SIG-M5 (cell line): ENCODE measurements around the gene TTC33.

Source experiments
- DNase-seq: peaks from one replicate; lab custom pipeline; 2025; lab: John Stamatoyannopoulos, UW

Gene TTC33

GRCh38 chr5:40485021-40485998 lies 270.5 kb downstream of the TTC33 start:
- DNase-seq: peak; percentile 10

GRCh38 chr5:40484495-40484894 lies 271.3 kb downstream of the TTC33 start:
- DNase-seq: no peak

DNA sequence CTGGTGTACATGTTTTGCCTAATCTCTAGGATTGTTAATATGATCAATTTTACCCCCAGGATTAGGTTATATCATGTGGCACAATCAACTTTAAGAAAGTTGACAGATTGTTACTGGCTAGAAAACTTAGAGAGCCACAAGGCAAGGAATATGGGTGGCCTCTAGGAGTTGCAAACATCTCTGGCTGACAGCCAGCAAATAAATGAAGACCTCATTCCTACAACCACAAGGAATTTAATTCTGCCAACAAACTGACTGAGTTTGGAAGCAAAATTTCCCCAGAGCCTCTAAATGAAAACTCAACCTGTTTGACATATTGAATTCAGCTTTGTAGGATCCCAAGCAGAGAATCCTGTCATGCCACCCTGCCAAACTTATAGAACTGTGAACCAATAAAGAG lies 272.4 kb downstream of the TTC33 start:
- no peak for DNase-seq

DNA sequence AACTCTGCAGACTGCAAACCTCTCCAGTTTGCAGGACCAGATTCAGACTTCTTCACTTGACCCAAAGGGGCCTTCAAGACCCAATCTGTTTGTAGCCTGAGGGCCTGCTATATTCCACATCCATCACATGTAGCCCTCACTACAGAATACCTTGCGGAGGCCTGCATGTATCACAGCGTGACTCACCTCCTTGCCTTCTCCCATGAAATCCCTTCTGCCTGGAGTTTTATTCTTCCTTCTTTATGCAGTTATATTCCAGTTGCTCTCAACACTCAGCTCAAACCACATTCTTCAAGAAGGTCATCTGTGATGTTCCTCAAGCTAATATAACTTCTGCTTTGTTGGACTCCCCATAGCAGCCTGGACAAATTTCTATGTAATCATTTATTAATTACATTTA lies 274.5 kb downstream of the TTC33 start:
- DNase-seq: no peak

- no peak for DNase-seq
Observed at GRCh38 chr5:40480392-40480791, 275.4 kb downstream of the TTC33 start.

DNA sequence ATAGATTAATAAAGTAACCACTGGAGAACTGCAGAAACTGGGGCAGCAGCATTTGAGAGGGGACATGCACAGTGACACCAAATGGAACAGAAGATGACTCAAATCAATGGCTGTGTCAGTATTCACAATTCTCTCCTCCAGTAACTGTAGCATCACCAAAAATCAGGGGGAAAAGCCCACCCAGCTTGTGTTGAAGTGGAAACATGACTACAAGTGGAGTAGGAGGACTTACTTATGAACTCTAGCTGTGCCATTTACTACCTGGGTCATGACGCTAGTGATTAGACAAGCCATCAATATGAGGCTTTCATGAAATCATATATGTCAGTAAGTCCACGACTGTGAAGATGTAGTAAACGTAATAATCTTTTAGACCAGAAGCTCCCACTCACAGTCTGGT lies 275.8 kb downstream of the TTC33 start:
- no peak for DNase-seq

DNA sequence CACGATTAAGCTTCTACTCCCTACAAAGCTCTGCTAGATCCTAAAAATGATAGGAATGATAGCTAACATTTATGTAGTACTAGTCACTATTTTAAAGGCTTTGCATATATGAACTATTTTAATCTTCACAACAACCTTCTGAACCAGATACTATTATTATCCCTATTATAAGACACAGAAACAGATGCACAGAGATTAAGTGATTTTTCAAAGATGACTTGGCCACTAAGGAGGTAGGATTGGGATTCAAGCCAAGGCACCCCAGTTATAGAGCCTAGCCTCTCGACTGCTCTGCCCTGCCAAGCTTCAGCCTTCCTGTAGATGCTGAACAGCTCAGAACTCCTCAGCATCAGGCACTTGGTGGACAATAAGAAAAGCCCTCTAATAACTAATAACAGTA lies 277.0 kb downstream of the TTC33 start:
- DNase-seq: no peak

DNA sequence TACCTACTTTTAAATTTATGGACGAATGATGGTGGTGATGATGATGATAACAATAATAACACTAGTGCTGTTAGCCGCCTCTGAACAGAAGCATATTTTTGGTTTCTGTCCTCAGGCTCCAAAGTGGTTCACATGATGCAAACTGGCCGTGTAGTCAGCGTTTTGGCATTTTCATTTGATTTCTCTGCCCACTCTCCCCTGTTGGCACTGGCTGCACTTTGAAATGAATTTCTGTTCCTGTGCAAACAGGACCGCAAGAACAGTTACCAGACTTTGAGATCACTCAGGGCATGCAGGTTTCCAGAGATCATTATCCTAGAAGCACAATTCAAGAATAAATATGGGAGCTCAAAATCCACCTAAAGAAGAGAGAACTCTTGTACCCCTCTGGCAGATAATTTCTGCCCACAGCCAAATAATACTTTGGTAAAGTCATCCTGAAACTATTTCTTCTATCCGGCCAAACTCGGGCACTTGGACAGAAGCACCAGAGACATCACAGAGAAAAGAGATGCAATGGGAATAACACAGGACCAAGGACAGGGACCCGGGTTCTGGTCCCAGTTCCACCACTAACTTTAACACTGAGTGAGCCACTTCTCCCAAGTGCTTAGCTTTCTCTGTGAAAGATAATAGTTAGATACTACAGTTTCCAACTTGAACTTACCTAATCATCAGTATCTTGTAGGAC lies 277.8 kb downstream of the TTC33 start:
- no peak for DNase-seq

DNA sequence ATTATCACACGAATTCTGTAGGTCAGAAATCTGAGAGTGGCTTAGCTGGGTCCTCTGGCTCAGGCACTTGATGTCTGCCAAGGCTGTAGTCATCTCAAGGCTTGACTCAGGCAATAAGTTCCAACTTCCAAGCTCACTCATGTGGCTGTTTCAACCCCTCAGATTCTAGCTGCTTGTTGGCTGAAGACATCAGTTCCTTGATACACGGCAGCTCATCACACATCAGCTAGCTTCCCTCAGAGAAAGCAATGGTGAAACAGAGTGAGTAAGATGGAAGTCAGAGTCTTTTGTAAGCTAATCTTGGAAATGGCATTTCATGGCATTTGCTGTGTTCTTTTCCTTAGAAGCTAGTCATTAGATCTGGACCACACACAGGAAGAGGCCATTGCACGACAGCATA lies 280.2 kb downstream of the TTC33 start:
- no peak for DNase-seq

DNA sequence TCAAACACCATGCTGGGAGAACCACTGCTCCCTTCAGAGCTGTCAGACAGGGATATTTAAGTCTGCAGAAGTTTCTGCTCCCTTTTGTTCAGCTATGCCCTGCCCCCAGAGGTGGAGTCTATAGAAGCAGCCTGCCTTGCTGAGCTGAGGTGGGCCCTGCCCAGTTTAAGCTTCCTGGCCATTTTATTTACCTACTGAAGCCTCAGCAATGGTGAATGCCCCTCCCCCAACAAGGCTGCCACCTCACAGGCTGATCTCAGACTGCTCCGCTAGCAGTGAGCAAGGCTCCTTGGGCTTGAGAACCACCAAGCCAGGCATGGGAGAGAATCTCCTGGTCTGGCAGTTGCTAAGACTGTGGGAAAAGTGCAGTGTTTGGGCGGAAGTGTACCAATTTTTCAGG lies 281.5 kb downstream of the TTC33 start:
- no peak for DNase-seq

- no peak for DNase-seq
Observed at GRCh38 chr5:40465416-40465815, 290.3 kb downstream of the TTC33 start.

DNA sequence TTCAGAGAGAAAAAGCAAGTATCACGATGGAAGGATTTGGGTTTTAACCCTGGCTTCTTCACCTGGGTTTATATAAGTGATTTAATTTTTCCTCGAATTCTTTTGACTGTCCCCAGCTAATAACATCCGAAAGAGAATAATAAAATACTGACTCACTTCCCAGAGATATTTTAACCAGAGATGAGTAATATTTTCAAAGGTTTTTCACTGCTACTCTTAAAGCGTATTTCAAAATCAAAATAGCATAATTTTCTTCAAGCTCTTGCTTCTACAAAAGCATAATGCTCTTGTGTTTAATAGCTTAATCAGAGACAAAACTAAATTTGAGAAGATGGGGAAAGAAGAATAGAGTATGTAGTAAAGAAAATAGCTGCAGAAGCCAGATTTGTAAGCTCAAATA lies 291.2 kb downstream of the TTC33 start:
- DNase-seq: no peak
